GM23338 (cell line): Measurements from ENCODE around the gene ERGIC3. TPM values are rescaled to one million over a fixed set of nuclear protein-coding genes. Genes with fewer than 3 reads are reported as not detected.

Source experiments
- ATAC-seq: fragments of 200-7000 bp; cut with Tn5 transposase; 3 replicates; pipeline ENCODE4 v1.9.1; 2020
- DNase-seq: peaks from one replicate; pipeline ENCODE4 v3.0.0-alpha.2; 2015; ENCODE audit warnings: low spot score
- H2AFZ ChIP-seq: fragments of 200-600 bp; sonication (generic); 2 replicates; pipeline ENCODE4 v1.8.0; 2016; ENCODE audit warnings: antibody characterized with exemption, mild to moderate bottlenecking, moderate library complexity
- H3F3A ChIP-seq: fragments of 200-600 bp; sonication (generic); replicated peaks from 2 replicates; pipeline ENCODE4 v1.8.0; 2017; ENCODE audit warnings: antibody characterized with exemption, mixed run types, low read depth
- H3K27ac ChIP-seq: fragments of 200-600 bp; sonication (generic); 2 replicates; pipeline ENCODE4 v1.6.1; 2016; ENCODE audit warnings: low read depth
- H3K27me3 ChIP-seq: fragments of 200-600 bp; sonication (generic); 2 replicates; pipeline ENCODE4 v1.8.0; 2016; ENCODE audit warnings: mild to moderate bottlenecking, mixed run types, moderate library complexity; ENCODE audit not compliant: insufficient read depth
- H3K36me3 ChIP-seq: fragments of 200-600 bp; sonication (generic); 2 replicates; pipeline ENCODE4 v1.8.0; 2016; ENCODE audit warnings: mild to moderate bottlenecking; ENCODE audit not compliant: insufficient read depth
- H3K4me1 ChIP-seq: fragments of 200-600 bp; sonication (generic); 2 replicates; pipeline ENCODE4 v1.8.0; 2016; ENCODE audit warnings: mild to moderate bottlenecking, moderate library complexity; ENCODE audit not compliant: insufficient read depth
- H3K4me2 ChIP-seq: fragments of 200-600 bp; sonication (generic); 2 replicates; pipeline ENCODE4 v1.7.1; 2017; ENCODE audit warnings: mixed run types
- H3K4me3 ChIP-seq: fragments of 200-600 bp; sonication (generic); 2 replicates; pipeline ENCODE4 v1.6.1; 2016; ENCODE audit warnings: mixed run types
- H3K79me2 ChIP-seq: fragments of 200-600 bp; sonication (generic); replicated peaks from 2 replicates; pipeline ENCODE4 v1.8.0; 2017; ENCODE audit warnings: mild to moderate bottlenecking; ENCODE audit not compliant: insufficient read depth
- H3K9me2 ChIP-seq: fragments of 200-600 bp; sonication (generic); 2 replicates; pipeline ENCODE4 v1.8.0; 2017; ENCODE audit not compliant: insufficient read depth
- H4K20me1 ChIP-seq: fragments of 200-600 bp; sonication (generic); replicated peaks from 2 replicates; pipeline ENCODE4 v1.8.0; 2017; ENCODE audit warnings: mild to moderate bottlenecking; ENCODE audit not compliant: insufficient read depth
- H3K27ac Mint-ChIP-seq: 2 replicates; pipeline ENCODE4 v1.8.0; 2020; ENCODE audit warnings: inconsistent platforms, mild to moderate bottlenecking, moderate library complexity, mixed read lengths
- H3K27me3 Mint-ChIP-seq: 3 replicates; pipeline ENCODE4 v1.8.0; 2022; ENCODE audit warnings: low read depth, mild to moderate bottlenecking, moderate library complexity, mixed read lengths, inconsistent platforms; ENCODE audit not compliant: insufficient read depth, poor library complexity
- H3K36me3 Mint-ChIP-seq: 3 replicates; pipeline ENCODE4 v1.8.0; 2021; ENCODE audit warnings: low read depth, mild to moderate bottlenecking, inconsistent platforms, moderate library complexity, mixed read lengths
- H3K4me1 Mint-ChIP-seq: 3 replicates; pipeline ENCODE4 v1.8.0; 2020; ENCODE audit warnings: mild to moderate bottlenecking, inconsistent platforms, mixed read lengths
- H3K4me3 Mint-ChIP-seq: 3 replicates; pipeline ENCODE4 v1.8.0; 2021; ENCODE audit warnings: moderate library complexity, mild to moderate bottlenecking, inconsistent platforms, mixed read lengths
- H3K9me3 Mint-ChIP-seq: 3 replicates; pipeline ENCODE4 v1.8.0; 2020; ENCODE audit warnings: moderate library complexity, mild to moderate bottlenecking, inconsistent platforms, mixed read lengths
- CTCF ChIP-seq, 2 experiments: fragments of 200-600 bp in 1 of 2; sonication (generic) in 1 of 2; conservative IDR thresholded peaks; 2 replicates each; pipeline versions ENCODE4 v1.5.1 to v1.6.1; 2016 to 2017; ENCODE audit warnings: antibody characterized with exemption in 2 of 2, low read depth in 2 of 2, mild to moderate bottlenecking in 2 of 2, moderate library complexity in 1 of 2
- ETS1 ChIP-seq: IDR thresholded peaks from 2 replicates; pipeline ENCODE4 v1.6.1; 2016; ENCODE audit warnings: antibody characterized with exemption
- EZH2 ChIP-seq: fragments of 200-600 bp; sonication (generic); IDR thresholded peaks from one replicate; pipeline ENCODE4 v1.8.0; 2017; ENCODE audit warnings: antibody characterized with exemption, mild to moderate bottlenecking, low read depth; ENCODE audit not compliant: unreplicated experiment
- POLR2AphosphoS5 ChIP-seq: IDR thresholded peaks from 2 replicates; pipeline ENCODE4 v1.6.1; 2016; ENCODE audit warnings: antibody characterized with exemption, low read depth
- STAT1 ChIP-seq: IDR thresholded peaks from one replicate; pipeline ENCODE4 v1.6.1; 2016; ENCODE audit warnings: antibody characterized with exemption; ENCODE audit not compliant: unreplicated experiment
- polyA plus RNA-seq: library from polyadenylated mRNA; unstranded; fragments of >200 nt; fragmentation: Nextera tagmentation; extraction: Ambion mirVana; gene quantifications from 2 replicates; pipeline ENCODE4 v1.2.1, GENCODE V29; 2016
- total RNA-seq: library from RNA; depleted of rRNA; stranded (reverse); fragments of >200 nt; shearing (Covaris generic); gene quantifications from 2 replicates; pipeline ENCODE4 v1.2.3, GENCODE V29; 2014
- TF ChIP-seq, protein P1 (sequence below): fragments of 250-450 bp; sonication (Bioruptor Pico); IDR thresholded peaks from 2 replicates; pipeline ENCODE4 v1.5.0; 2020; ENCODE audit warnings: mild to moderate bottlenecking, moderate library complexity

The ERGIC3 gene
- total and polyA plus RNA-seq, 2 experiments from 2014 or later = 139 to 147 TPM

- Histone ChIP-seq H4K20me1 (no peaks in the 10 kb centered on the region), H3K79me2 (no peaks in the 10 kb centered on the region), H3K27ac (no peak overlapping the region), H2AFZ (no peak overlapping the region), H3K36me3 (peaks cover 28% of the 10 kb centered on the region; the same call in 1 of the 2 replicates), H3K4me1 (no peaks in the 10 kb centered on the region), H3K4me2 (no peak overlapping the region), H3K9me2 (no peaks in the 10 kb centered on the region), H3K4me3 (no peak overlapping the region), H3K27me3 (no peaks in the 10 kb centered on the region), H3F3A (no peaks in the 10 kb centered on the region)
- DNase-seq = no peak
- ATAC-seq = no peak
- H3K4me3 Mint-ChIP-seq = no peak overlapping the region
- no peak for TF ChIP-seq CTCF (conservative IDR thresholded peaks at IDR 0.05; ENCODE audit: low read depth in 2 of 2)
- TF ChIP-seq ETS1 = no peak
- TF ChIP-seq EZH2 = no peak
- no peak for TF ChIP-seq STAT1
- TF ChIP-seq, protein P1, sequence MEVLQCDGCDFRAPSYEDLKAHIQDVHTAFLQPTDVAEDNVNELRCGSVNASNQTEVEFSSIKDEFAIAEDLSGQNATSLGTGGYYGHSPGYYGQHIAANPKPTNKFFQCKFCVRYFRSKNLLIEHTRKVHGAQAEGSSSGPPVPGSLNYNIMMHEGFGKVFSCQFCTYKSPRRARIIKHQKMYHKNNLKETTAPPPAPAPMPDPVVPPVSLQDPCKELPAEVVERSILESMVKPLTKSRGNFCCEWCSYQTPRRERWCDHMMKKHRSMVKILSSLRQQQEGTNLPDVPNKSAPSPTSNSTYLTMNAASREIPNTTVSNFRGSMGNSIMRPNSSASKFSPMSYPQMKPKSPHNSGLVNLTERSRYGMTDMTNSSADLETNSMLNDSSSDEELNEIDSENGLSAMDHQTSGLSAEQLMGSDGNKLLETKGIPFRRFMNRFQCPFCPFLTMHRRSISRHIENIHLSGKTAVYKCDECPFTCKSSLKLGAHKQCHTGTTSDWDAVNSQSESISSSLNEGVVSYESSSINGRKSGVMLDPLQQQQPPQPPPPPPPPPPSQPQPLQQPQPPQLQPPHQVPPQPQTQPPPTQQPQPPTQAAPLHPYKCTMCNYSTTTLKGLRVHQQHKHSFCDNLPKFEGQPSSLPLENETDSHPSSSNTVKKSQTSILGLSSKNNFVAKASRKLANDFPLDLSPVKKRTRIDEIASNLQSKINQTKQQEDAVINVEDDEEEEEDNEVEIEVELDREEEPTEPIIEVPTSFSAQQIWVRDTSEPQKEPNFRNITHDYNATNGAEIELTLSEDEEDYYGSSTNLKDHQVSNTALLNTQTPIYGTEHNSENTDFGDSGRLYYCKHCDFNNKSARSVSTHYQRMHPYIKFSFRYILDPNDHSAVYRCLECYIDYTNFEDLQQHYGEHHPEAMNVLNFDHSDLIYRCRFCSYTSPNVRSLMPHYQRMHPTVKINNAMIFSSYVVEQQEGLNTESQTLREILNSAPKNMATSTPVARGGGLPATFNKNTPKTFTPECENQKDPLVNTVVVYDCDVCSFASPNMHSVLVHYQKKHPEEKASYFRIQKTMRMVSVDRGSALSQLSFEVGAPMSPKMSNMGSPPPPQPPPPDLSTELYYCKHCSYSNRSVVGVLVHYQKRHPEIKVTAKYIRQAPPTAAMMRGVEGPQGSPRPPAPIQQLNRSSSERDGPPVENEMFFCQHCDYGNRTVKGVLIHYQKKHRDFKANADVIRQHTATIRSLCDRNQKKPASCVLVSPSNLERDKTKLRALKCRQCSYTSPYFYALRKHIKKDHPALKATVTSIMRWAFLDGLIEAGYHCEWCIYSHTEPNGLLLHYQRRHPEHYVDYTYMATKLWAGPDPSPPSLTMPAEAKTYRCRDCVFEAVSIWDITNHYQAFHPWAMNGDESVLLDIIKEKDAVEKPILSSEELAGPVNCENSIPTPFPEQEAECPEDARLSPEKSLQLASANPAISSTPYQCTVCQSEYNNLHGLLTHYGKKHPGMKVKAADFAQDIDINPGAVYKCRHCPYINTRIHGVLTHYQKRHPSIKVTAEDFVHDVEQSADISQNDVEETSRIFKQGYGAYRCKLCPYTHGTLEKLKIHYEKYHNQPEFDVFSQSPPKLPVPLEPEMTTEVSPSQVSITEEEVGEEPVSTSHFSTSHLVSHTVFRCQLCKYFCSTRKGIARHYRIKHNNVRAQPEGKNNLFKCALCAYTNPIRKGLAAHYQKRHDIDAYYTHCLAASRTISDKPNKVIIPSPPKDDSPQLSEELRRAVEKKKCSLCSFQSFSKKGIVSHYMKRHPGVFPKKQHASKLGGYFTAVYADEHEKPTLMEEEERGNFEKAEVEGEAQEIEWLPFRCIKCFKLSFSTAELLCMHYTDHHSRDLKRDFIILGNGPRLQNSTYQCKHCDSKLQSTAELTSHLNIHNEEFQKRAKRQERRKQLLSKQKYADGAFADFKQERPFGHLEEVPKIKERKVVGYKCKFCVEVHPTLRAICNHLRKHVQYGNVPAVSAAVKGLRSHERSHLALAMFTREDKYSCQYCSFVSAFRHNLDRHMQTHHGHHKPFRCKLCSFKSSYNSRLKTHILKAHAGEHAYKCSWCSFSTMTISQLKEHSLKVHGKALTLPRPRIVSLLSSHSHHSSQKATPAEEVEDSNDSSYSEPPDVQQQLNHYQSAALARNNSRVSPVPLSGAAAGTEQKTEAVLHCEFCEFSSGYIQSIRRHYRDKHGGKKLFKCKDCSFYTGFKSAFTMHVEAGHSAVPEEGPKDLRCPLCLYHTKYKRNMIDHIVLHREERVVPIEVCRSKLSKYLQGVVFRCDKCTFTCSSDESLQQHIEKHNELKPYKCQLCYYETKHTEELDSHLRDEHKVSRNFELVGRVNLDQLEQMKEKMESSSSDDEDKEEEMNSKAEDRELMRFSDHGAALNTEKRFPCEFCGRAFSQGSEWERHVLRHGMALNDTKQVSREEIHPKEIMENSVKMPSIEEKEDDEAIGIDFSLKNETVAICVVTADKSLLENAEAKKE = no peak
- TF ChIP-seq POLR2AphosphoS5 = no peak
- H3K27ac Mint-ChIP-seq = no peak overlapping the region
- H3K27me3 Mint-ChIP-seq = peaks cover 4% of the 10 kb centered on the region
- no peaks in the 10 kb centered on the region for H3K4me1 Mint-ChIP-seq
- peaks cover 71% of the 10 kb centered on the region for H3K36me3 Mint-ChIP-seq
- H3K9me3 Mint-ChIP-seq = no peaks in the 10 kb centered on the region
Measured at GRCh38 chr20:35497780-35498189, 44.1 kb upstream of the ERGIC3 start.
